ENCODE data around the gene LAMB4. TPM values are rescaled to one million over a fixed set of nuclear protein-coding genes. Genes with fewer than 3 reads are reported as not detected.
A peak's percentile ranks its signal among the peaks of the same experiment; 100 is the strongest.

The LAMB4 gene
- total and polyA plus RNA-seq, 12 donors: 0.15 to 0.69 (median 0.25) TPM; not detected in 3

- Histone ChIP-seq H3K4me1 (peaks cover 0 to 6% (median 0%) of the 10 kb centered on the region in 9 donors), H3K36me3 (no peaks in the 10 kb centered on the region), H3K27ac (peak overlapping the region in 2 of 10 donors; percentile 4 to 24), H3K4me3 (no peak overlapping the region), H3K9me3 (no peaks in the 10 kb centered on the region), H3K27me3 (no peaks in the 10 kb centered on the region)
- WGBS, 2 donors: 51 to 66% methylated on average over 3 of the region's 3 CpGs
- DNase-seq (no peak), ATAC-seq (no peak)
- no peak for TF ChIP-seq CTCF (IDR thresholded peaks at IDR 0.05)
- intact Hi-C loops (cut with DNase I): no loop called here
Observed at GRCh38 chr7:108120933-108121332, 9.2 kb downstream of the LAMB4 start.

GRCh38 chr7:108120196-108120595 lies 10.0 kb downstream of the LAMB4 start:
- WGBS, 2 donors: 86 to 89% methylated on average over 3 of the region's 3 CpGs

GRCh38 chr7:108118959-108119358 lies 11.2 kb downstream of the LAMB4 start:
- Histone ChIP-seq H3K4me1 (peaks cover 0 to 17% (median 2%) of the 10 kb centered on the region in 9 donors), H3K36me3 (no peaks in the 10 kb centered on the region), H3K27me3 (no peaks in the 10 kb centered on the region), H3K9me3 (no peaks in the 10 kb centered on the region), H3K4me3 (no peak overlapping the region), H3K27ac (no peak overlapping the region)
- WGBS, 2 donors: 92 to 94% methylated on average over 2 of the region's 2 CpGs
- ATAC-seq: no peak
- TF ChIP-seq CTCF (IDR thresholded peaks at IDR 0.05): no peak
- no peak for DNase-seq
- intact Hi-C loops (cut with DNase I): no loop called here

More at GRCh38 chr7:108120196-108120595, 10.0 kb downstream of the LAMB4 start:
- Histone ChIP-seq H3K27ac (peak overlapping the region in 1 of 10 donors; percentile 24), H3K9me3 (no peaks in the 10 kb centered on the region), H3K36me3 (no peaks in the 10 kb centered on the region), H3K4me1 (peaks cover 0 to 8% (median 0%) of the 10 kb centered on the region in 9 donors), H3K27me3 (no peaks in the 10 kb centered on the region), H3K4me3 (no peak overlapping the region)
- ATAC-seq: no peak
- no peak for TF ChIP-seq CTCF (IDR thresholded peaks at IDR 0.05)
- no peak for DNase-seq
- intact Hi-C loops (cut with DNase I): no loop called here

GRCh38 chr7:108114117-108114841 lies 15.9 kb downstream of the LAMB4 start:
- peak overlapping the region; percentile 42 to 87 (median 62) for H3K27ac ChIP-seq
- WGBS, 2 donors: 77 to 82% methylated on average over 6 of the region's 6 CpGs
- peak; percentile 58 to 92 (median 82) for ATAC-seq
- no peaks in the 10 kb centered on the region for H3K36me3 ChIP-seq
- intact Hi-C loops (cut with DNase I): loop anchor here in 1 of 10 donors (5.0 kb wide), 1 partner anchor 33 kb away; no protein-coding TSS in a partner anchor
- H3K4me3 ChIP-seq: no peak overlapping the region
- DNase-seq: peak in 1 of 2 donors; percentile 21
- H3K4me1 ChIP-seq: peaks cover 0 to 27% (median 3%) of the 10 kb centered on the region in 9 donors
- TF ChIP-seq CTCF (IDR thresholded peaks at IDR 0.05): peak in 6 of 9 donors; percentile 7 to 36 (median 28)
- no peaks in the 10 kb centered on the region for H3K27me3 ChIP-seq
- H3K9me3 ChIP-seq: no peaks in the 10 kb centered on the region
